ENCODE measurements around the gene LRRC27.

Gene LRRC27

DNA sequence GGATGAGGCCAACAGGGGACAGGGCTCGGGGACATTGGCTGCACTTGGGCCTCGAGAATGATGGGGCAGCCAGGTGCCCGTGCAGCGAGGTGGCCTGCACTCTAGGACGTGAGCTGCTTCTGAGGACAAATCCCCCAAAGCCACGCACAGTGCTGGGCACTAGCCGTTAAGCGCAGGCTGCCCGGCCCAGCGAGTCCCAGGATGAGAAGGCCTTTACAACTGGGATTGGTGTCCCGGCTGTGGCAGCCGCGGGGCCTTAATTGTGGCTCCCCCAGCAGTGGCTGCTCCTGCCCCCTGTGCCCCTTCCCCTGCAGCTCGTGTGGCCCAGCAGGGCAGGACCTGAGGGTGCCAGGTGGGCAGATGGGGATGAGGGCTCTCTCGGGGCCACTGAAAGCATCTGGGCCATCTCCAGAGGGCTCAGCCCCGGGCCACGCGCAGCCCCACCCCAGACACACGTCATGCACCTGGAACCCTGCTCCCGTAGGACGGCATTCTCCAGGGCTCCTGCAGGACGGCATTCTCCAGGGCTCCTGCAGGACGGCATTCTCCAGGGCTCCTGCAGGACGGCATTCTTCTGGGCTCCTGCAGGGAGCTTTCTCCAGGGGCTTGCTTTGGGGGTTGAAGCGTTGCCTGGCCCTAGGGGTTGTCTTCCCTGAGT lies 71.6 kb downstream of the LRRC27 start:
- Histone ChIP-seq H3K9ac (ENCODE audit: low read length) (no peak overlapping the region), H2AK5ac (ENCODE audit: low read length, severe bottlenecking) (peak overlapping the region; percentile 14), H3K14ac (ENCODE audit: low read length in 2 of 2) (no peak overlapping the region), H3K18ac (ENCODE audit: low read depth in 1 of 2, low read length in 2 of 2) (no peak overlapping the region), H4K8ac (ENCODE audit: low read length) (no peak overlapping the region), H3K4me2 (ENCODE audit: low read length, poor library complexity, severe bottlenecking) (no peak overlapping the region), H3K9me3 (ENCODE audit: control insufficient read depth, low read length) (no peaks in the 10 kb centered on the region), H3K36me3 (ENCODE audit: control insufficient read depth in 1 of 2, insufficient read depth in 2 of 2, low read depth in 1 of 2, low read length in 2 of 2) (peaks cover 12 to 88% of the 10 kb centered on the region in 2 experiments), H3K23ac (ENCODE audit: low read length in 2 of 2) (no peak overlapping the region), H3K4ac (ENCODE audit: low read depth in 1 of 2, low read length in 2 of 2) (peak overlapping the region in 1 of 2 experiments; percentile 18), H2BK5ac (ENCODE audit: low read depth, low read length, poor library complexity, severe bottlenecking) (no peak overlapping the region), H3K79me1 (replicated peaks; ENCODE audit: low read length, poor library complexity, severe bottlenecking) (peaks cover 64% of the 10 kb centered on the region), H2AFZ (ENCODE audit: low read depth, low read length) (no peak overlapping the region), H3K4me1 (ENCODE audit: control insufficient read depth, insufficient read depth, low read depth, low read length) (peaks cover 46% of the 10 kb centered on the region), H2BK12ac (ENCODE audit: low read length in 2 of 2) (no peak overlapping the region), H3K27ac (ENCODE audit: low read length, poor library complexity, severe bottlenecking) (no peak overlapping the region), H2BK120ac (ENCODE audit: low read depth, low read length) (no peak overlapping the region), H3K27me3 (ENCODE audit: control insufficient read depth in 1 of 2, insufficient read depth in 1 of 2, low read length in 2 of 2) (no peaks in the 10 kb centered on the region), H3K4me3 (ENCODE audit: insufficient read depth in 1 of 2, low read depth in 1 of 2, low read length in 2 of 2) (no peak overlapping the region), H4K91ac (ENCODE audit: low read length) (no peak overlapping the region), H2BK15ac (ENCODE audit: low read depth, poor library complexity, severe bottlenecking) (no peak overlapping the region)
- no peak for DNase-seq
- 93% methylated on average over 25 of the region's 25 CpGs for WGBS

DNA sequence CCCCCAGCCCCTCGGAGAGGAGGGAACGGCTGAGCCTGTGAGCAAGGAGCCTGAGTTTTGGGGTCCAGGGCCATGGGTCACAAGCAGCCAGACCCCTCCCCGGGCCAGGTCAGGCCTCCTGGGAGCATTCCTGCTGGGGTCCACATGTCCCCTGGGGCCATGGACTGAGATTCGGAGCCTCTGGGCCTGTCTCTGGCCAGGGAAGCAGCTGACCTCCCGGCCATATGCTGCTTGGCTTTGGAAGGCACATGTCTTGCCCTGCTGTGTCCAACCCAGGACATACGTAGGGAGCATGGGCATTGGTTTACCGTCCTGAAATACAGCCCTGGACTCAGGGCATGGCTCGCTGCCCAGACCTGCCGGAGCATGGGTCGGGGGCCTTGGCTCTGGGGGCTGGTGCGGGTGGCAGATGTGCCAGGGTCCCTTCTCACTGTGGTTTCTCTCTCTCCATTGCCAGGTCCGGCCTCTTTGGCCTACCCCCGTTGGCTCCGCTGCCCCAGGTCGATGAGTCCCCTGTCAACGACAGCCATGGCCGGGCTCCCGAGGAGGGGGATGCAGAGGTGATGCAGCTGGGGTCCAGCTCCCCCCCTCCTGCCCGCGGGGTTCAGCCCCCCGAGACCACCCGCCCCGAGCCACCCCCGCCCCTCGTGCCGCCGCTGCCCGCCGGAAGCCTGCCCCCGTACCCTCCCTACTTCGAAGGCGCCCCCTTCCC lies 72.3 kb downstream of the LRRC27 start:
- Histone ChIP-seq H3K36me3 (ENCODE audit: control insufficient read depth in 1 of 2, insufficient read depth in 2 of 2, low read depth in 1 of 2, low read length in 2 of 2) (peaks cover 12 to 90% of the 10 kb centered on the region in 2 experiments), H3K14ac (ENCODE audit: low read length in 2 of 2) (no peak overlapping the region), H3K4me1 (ENCODE audit: control insufficient read depth, insufficient read depth, low read depth, low read length) (peaks cover 48% of the 10 kb centered on the region), H3K27ac (ENCODE audit: low read length, poor library complexity, severe bottlenecking) (no peak overlapping the region), H2AK5ac (ENCODE audit: low read length, severe bottlenecking) (no peak overlapping the region), H4K8ac (ENCODE audit: low read length) (no peak overlapping the region), H2AFZ (ENCODE audit: low read depth, low read length) (no peak overlapping the region), H3K9ac (ENCODE audit: low read length) (no peak overlapping the region), H3K18ac (ENCODE audit: low read depth in 1 of 2, low read length in 2 of 2) (no peak overlapping the region), H3K4me3 (ENCODE audit: insufficient read depth in 1 of 2, low read depth in 1 of 2, low read length in 2 of 2) (no peak overlapping the region), H2BK15ac (ENCODE audit: low read depth, poor library complexity, severe bottlenecking) (no peak overlapping the region), H2BK5ac (ENCODE audit: low read depth, low read length, poor library complexity, severe bottlenecking) (no peak overlapping the region), H4K91ac (ENCODE audit: low read length) (peak overlapping the region; percentile 40), H2BK12ac (ENCODE audit: low read length in 2 of 2) (no peak overlapping the region), H3K9me3 (ENCODE audit: control insufficient read depth, low read length) (no peaks in the 10 kb centered on the region), H3K4ac (ENCODE audit: low read depth in 1 of 2, low read length in 2 of 2) (no peak overlapping the region), H2BK120ac (ENCODE audit: low read depth, low read length) (no peak overlapping the region), H3K23ac (ENCODE audit: low read length in 2 of 2) (no peak overlapping the region), H3K79me1 (replicated peaks; ENCODE audit: low read length, poor library complexity, severe bottlenecking) (peaks cover 66% of the 10 kb centered on the region), H3K27me3 (ENCODE audit: control insufficient read depth in 1 of 2, insufficient read depth in 1 of 2, low read length in 2 of 2) (no peaks in the 10 kb centered on the region), H3K4me2 (ENCODE audit: low read length, poor library complexity, severe bottlenecking) (no peak overlapping the region)
- WGBS: 89% methylated on average over 26 of the region's 32 CpGs
- no peak for DNase-seq

DNA sequence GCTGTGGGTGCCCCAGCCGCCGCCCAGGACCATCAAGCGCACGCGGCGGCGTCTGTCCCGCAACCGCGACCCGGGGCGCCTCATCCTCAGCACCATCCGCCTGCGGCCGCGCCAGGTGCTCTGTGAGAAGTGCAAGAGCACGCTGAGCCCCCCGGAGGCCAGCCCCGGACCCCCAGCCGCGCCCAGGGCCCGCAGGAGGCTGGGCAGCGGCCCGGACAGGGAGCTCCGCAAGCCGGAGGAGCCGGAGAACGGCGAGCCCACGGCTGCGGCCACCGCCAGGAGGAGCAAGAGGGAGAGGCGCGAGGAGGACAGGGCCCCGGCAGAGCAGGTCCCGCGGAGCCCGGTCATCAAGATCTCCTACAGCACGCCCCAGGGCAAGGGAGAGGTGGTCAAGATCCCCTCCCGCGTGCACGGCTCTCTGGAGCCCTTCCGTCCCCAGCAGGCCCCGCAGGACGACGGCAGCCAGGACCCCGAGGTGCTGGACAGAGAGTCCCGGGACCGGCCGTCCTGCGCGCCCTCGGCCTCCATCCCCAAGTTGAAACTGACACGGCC lies 73.0 kb downstream of the LRRC27 start:
- Histone ChIP-seq H4K91ac (ENCODE audit: low read length) (no peak overlapping the region), H3K9ac (ENCODE audit: low read length) (no peak overlapping the region), H3K4me1 (ENCODE audit: control insufficient read depth, insufficient read depth, low read depth, low read length) (peaks cover 47% of the 10 kb centered on the region), H3K27ac (ENCODE audit: low read length, poor library complexity, severe bottlenecking) (no peak overlapping the region), H2BK15ac (ENCODE audit: low read depth, poor library complexity, severe bottlenecking) (peak overlapping the region; percentile 33), H2BK5ac (ENCODE audit: low read depth, low read length, poor library complexity, severe bottlenecking) (no peak overlapping the region), H3K4me2 (ENCODE audit: low read length, poor library complexity, severe bottlenecking) (no peak overlapping the region), H2BK12ac (ENCODE audit: low read length in 2 of 2) (no peak overlapping the region), H2AFZ (ENCODE audit: low read depth, low read length) (no peak overlapping the region), H3K36me3 (ENCODE audit: control insufficient read depth in 1 of 2, insufficient read depth in 2 of 2, low read depth in 1 of 2, low read length in 2 of 2) (peaks cover 12 to 84% of the 10 kb centered on the region in 2 experiments), H3K23ac (ENCODE audit: low read length in 2 of 2) (no peak overlapping the region), H3K79me1 (replicated peaks; ENCODE audit: low read length, poor library complexity, severe bottlenecking) (peaks cover 64% of the 10 kb centered on the region), H3K9me3 (ENCODE audit: control insufficient read depth, low read length) (no peaks in the 10 kb centered on the region), H3K4me3 (ENCODE audit: insufficient read depth in 1 of 2, low read depth in 1 of 2, low read length in 2 of 2) (no peak overlapping the region), H3K18ac (ENCODE audit: low read depth in 1 of 2, low read length in 2 of 2) (no peak overlapping the region), H3K27me3 (ENCODE audit: control insufficient read depth in 1 of 2, insufficient read depth in 1 of 2, low read length in 2 of 2) (no peaks in the 10 kb centered on the region), H3K14ac (ENCODE audit: low read length in 2 of 2) (no peak overlapping the region), H3K4ac (ENCODE audit: low read depth in 1 of 2, low read length in 2 of 2) (no peak overlapping the region), H2AK5ac (ENCODE audit: low read length, severe bottlenecking) (no peak overlapping the region), H4K8ac (ENCODE audit: low read length) (no peak overlapping the region), H2BK120ac (ENCODE audit: low read depth, low read length) (no peak overlapping the region)
- no peak for DNase-seq
- WGBS: 73% methylated on average over 54 of the region's 54 CpGs

- DNase-seq: no peak
Measured at GRCh38 chr10:132405463-132405991, 73.5 kb downstream of the LRRC27 start.

More at GRCh38 chr10:132405463-132405991, 73.5 kb downstream of the LRRC27 start:
- peaks cover 12 to 85% of the 10 kb centered on the region in 2 experiments for H3K36me3 ChIP-seq (ENCODE audit: control insufficient read depth in 1 of 2, insufficient read depth in 2 of 2, low read depth in 1 of 2, low read length in 2 of 2)
- H2BK120ac ChIP-seq (ENCODE audit: low read depth, low read length): no peak overlapping the region
- no peak overlapping the region for H3K4me2 ChIP-seq (ENCODE audit: low read length, poor library complexity, severe bottlenecking)
- no peak overlapping the region for H3K23ac ChIP-seq (ENCODE audit: low read length in 2 of 2)
- no peak overlapping the region for H3K4me3 ChIP-seq (ENCODE audit: insufficient read depth in 1 of 2, low read depth in 1 of 2, low read length in 2 of 2)
- peak overlapping the region in 1 of 2 experiments; percentile 13 for H3K4ac ChIP-seq (ENCODE audit: low read depth in 1 of 2, low read length in 2 of 2)
- H2AK5ac ChIP-seq (ENCODE audit: low read length, severe bottlenecking): no peak overlapping the region
- H3K18ac ChIP-seq (ENCODE audit: low read depth in 1 of 2, low read length in 2 of 2): no peak overlapping the region
- H3K79me1 ChIP-seq (replicated peaks; ENCODE audit: low read length, poor library complexity, severe bottlenecking): peaks cover 62% of the 10 kb centered on the region
- H2BK12ac ChIP-seq (ENCODE audit: low read length in 2 of 2): no peak overlapping the region
- H3K9ac ChIP-seq (ENCODE audit: low read length): no peak overlapping the region
- H2BK5ac ChIP-seq (ENCODE audit: low read depth, low read length, poor library complexity, severe bottlenecking): no peak overlapping the region
- H2AFZ ChIP-seq (ENCODE audit: low read depth, low read length): no peak overlapping the region
- no peaks in the 10 kb centered on the region for H3K27me3 ChIP-seq (ENCODE audit: control insufficient read depth in 1 of 2, insufficient read depth in 1 of 2, low read length in 2 of 2)
- peak overlapping the region; percentile 33 for H4K8ac ChIP-seq (ENCODE audit: low read length)
- peaks cover 48% of the 10 kb centered on the region for H3K4me1 ChIP-seq (ENCODE audit: control insufficient read depth, insufficient read depth, low read depth, low read length)
- H2BK15ac ChIP-seq (ENCODE audit: low read depth, poor library complexity, severe bottlenecking): no peak overlapping the region
- WGBS: 94% methylated on average over 53 of the region's 53 CpGs
- H3K27ac ChIP-seq (ENCODE audit: low read length, poor library complexity, severe bottlenecking): no peak overlapping the region
- H3K9me3 ChIP-seq (ENCODE audit: control insufficient read depth, low read length): no peaks in the 10 kb centered on the region
- H3K14ac ChIP-seq (ENCODE audit: low read length in 2 of 2): no peak overlapping the region
- peak overlapping the region; percentile 47 for H4K91ac ChIP-seq (ENCODE audit: low read length)

Measured in mesenchymal stem cell (in vitro differentiated cells and primary cell).